Natural killer cell (primary cell): ENCODE measurements around the gene BLTP3A. TPM values are rescaled to one million over a fixed set of nuclear protein-coding genes. Genes with fewer than 3 reads are reported as not detected.

Source experiments
- ATAC-seq, 3 donors: fragments of 150-1000 bp in 2 of 3; fragments of 200-7000 bp in 1 of 3; cut with Tn5 transposase; 1 replicate in 1 of 3; 2 replicates in 2 of 3; pipeline ENCODE4 v1.10.0; 2021; ENCODE audit warnings: mild to moderate bottlenecking in 2 of 3, moderate library complexity in 2 of 3
- DNase-seq, 2 donors: peaks; one replicate each; pipeline versions ENCODE4 v3.0.0 to v3.0.0-alpha.2; 2013 to 2021; ENCODE audit warnings: mixed read lengths in 1 of 2
- H3K27ac ChIP-seq: one replicate; pipeline ENCODE4 v1.5.1; 2013; ENCODE audit warnings: mild to moderate bottlenecking, low read length
- H3K27me3 ChIP-seq: one replicate; pipeline ENCODE4 v1.6.1; 2013; ENCODE audit warnings: low read length; ENCODE audit not compliant: control insufficient read depth, insufficient read depth
- H3K36me3 ChIP-seq: one replicate; pipeline ENCODE4 v1.6.1; 2013; ENCODE audit warnings: low read length; ENCODE audit not compliant: control insufficient read depth, insufficient read depth
- H3K4me1 ChIP-seq: one replicate; pipeline ENCODE4 v1.6.1; 2013; ENCODE audit warnings: low read length; ENCODE audit not compliant: control insufficient read depth, insufficient read depth
- H3K4me3 ChIP-seq: one replicate; pipeline ENCODE4 v1.5.1; 2013; ENCODE audit warnings: low read length
- H3K9me3 ChIP-seq: one replicate; pipeline ENCODE4 v1.6.1; 2013; ENCODE audit warnings: low read length; ENCODE audit not compliant: control insufficient read depth, insufficient read depth
- H3K27ac Mint-ChIP-seq, 2 donors: one replicate each; pipeline ENCODE4 v1.8.0; 2022; ENCODE audit warnings: mild to moderate bottlenecking in 2 of 2, mixed read lengths in 2 of 2, moderate library complexity in 1 of 2
- H3K27me3 Mint-ChIP-seq, 2 donors: one replicate each; pipeline ENCODE4 v1.8.0; 2022; ENCODE audit warnings: low read depth in 2 of 2, mixed read lengths in 2 of 2
- H3K36me3 Mint-ChIP-seq: one replicate; pipeline ENCODE4 v1.8.0; 2022; ENCODE audit warnings: mixed read lengths
- H3K4me1 Mint-ChIP-seq, 2 donors: one replicate each; pipeline ENCODE4 v1.8.0; 2022; ENCODE audit warnings: mixed read lengths in 2 of 2
- H3K4me3 Mint-ChIP-seq: one replicate; pipeline ENCODE4 v1.8.0; 2022; ENCODE audit warnings: mild to moderate bottlenecking, moderate library complexity, mixed read lengths
- H3K9me3 Mint-ChIP-seq, 2 donors: one replicate each; pipeline ENCODE4 v1.8.0; 2022; ENCODE audit warnings: mixed read lengths in 2 of 2
- CTCF ChIP-seq: fragments of 200-600 bp; IDR thresholded peaks from one replicate; pipeline ENCODE4 v1.8.0; 2022; ENCODE audit warnings: antibody characterized with exemption
- WGBS: methylation state at CpG from one replicate; pipeline ENCODE4 v1.1.7; 2013; ENCODE audit warnings: missing lambda C conversion rate; ENCODE audit not compliant: insufficient coverage; 5-methylcytosine and 5-hydroxymethylcytosine counted together
- intact Hi-C: fragments of 100-400 bp; cut with micrococcal nuclease; formaldehyde crosslinking; loops from one replicate; pipeline ENCODE4 v1.14.2; 2022
- total RNA-seq, 4 donors: library from RNA; stranded (reverse); fragments of 120-200 nt in 1 of 4; gene quantifications; one replicate each; pipeline versions ENCODE4 v1.2.3 to v1.2.4, GENCODE V29; 2013 to 2022

BLTP3A gene
- total RNA-seq, 3 donors from 2014 or later (not counting 1 experiment from before 2014, with no cell fraction given), result 16.6 to 17.5 (median 17.1) TPM

DNA sequence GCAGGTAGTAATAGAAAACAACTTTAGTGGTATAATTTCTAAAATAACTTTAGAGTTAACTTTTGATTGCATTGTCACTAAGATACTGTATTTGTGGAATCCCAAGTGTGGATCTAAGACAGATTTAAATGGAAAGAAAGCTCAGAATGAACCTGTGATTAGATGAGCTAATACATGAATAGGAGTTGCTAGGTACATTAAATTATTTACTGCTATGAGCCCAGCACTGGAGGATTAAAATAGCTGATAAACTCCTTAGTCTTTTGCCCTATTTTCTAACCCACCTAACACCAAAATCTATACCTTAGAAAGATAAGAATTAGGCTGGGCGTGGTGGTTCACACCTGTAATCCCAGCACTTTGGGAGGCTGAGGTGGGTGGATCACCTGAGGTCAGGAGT, 23.7 kb upstream of the BLTP3A start:
- H3K4me1 Mint-ChIP-seq, result peaks cover 0 to 12% of the 10 kb centered on the region in 2 donors
- no peaks in the 10 kb centered on the region for H3K27me3 Mint-ChIP-seq
- H3K27ac Mint-ChIP-seq, result no peak overlapping the region
- WGBS, result no CpG with 5 or more reads among the region's 1 CpG
- no peak for TF ChIP-seq CTCF
- no peaks in the 10 kb centered on the region for H3K9me3 ChIP-seq
- ATAC-seq (no peak), DNase-seq (no peak)
- H3K36me3 Mint-ChIP-seq, result no peaks in the 10 kb centered on the region
- H3K36me3 ChIP-seq, result peaks cover 70% of the 10 kb centered on the region
- intact Hi-C loops, result no loop called here
- no peaks in the 10 kb centered on the region for H3K27me3 ChIP-seq
- no peak overlapping the region for H3K4me3 Mint-ChIP-seq
- H3K27ac ChIP-seq, result no peak overlapping the region
- H3K4me1 ChIP-seq, result no peaks in the 10 kb centered on the region
- no peak overlapping the region for H3K4me3 ChIP-seq
- no peaks in the 10 kb centered on the region for H3K9me3 Mint-ChIP-seq

DNA sequence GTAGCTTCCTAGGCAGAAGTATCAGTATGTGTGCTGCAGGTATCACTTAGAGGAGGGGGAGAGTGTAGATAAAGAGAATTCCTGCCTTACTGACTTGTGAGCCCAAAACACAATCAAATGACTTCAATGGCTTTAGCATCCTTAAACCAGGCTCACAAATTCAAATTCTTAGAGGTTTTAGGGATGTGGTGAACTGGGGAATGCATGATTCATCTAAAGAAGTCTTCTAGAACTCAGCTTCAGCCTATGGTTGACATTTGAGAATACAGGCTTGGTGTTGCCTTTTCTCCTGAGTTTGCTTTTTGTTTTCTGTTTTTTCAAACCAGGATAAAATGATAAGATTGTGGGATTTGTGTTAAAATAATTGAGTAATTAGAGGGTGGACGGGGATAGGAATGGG, 20.2 kb upstream of the BLTP3A start:
- H3K27me3 Mint-ChIP-seq, result no peaks in the 10 kb centered on the region
- Histone ChIP-seq H3K27ac (no peak overlapping the region), H3K9me3 (no peaks in the 10 kb centered on the region), H3K4me1 (no peaks in the 10 kb centered on the region), H3K4me3 (no peak overlapping the region), H3K27me3 (no peaks in the 10 kb centered on the region), H3K36me3 (peaks cover 74% of the 10 kb centered on the region)
- no peaks in the 10 kb centered on the region for H3K36me3 Mint-ChIP-seq
- no peak overlapping the region for H3K27ac Mint-ChIP-seq
- DNase-seq (no peak), ATAC-seq (no peak)
- intact Hi-C loops, result no loop called here
- no peak for TF ChIP-seq CTCF
- peaks cover 0 to 15% of the 10 kb centered on the region in 2 donors for H3K4me1 Mint-ChIP-seq
- 100% methylated on average over 1 of the region's 1 CpG for WGBS
- H3K4me3 Mint-ChIP-seq, result no peak overlapping the region
- H3K9me3 Mint-ChIP-seq, result no peaks in the 10 kb centered on the region

DNA sequence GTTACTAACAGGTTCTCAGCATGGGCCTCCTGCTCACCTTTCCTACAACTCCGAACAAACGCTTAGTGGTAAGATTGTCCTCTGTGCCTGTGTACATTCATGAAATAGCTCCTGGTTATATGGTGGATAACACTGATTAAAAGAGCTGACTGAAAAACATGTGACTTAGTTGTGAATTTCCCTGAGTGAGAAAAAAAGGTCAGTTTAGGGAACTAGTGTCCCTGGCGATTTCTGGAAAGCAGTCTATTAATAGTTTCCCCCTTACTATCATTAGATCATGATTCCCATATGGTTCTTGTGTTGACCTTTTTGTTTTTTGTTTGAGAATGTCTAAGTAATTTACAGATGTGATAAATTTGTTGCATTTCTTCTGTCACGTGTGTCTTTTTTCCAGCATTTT, 18.9 kb upstream of the BLTP3A start:
- Mint-ChIP-seq H3K4me3 (no peak overlapping the region), H3K36me3 (no peaks in the 10 kb centered on the region), H3K9me3 (no peaks in the 10 kb centered on the region), H3K27me3 (no peaks in the 10 kb centered on the region), H3K27ac (no peak overlapping the region), H3K4me1 (peaks cover 0 to 15% of the 10 kb centered on the region in 2 donors)
- TF ChIP-seq CTCF, result no peak
- Histone ChIP-seq H3K4me3 (no peak overlapping the region), H3K36me3 (peaks cover 61% of the 10 kb centered on the region), H3K4me1 (no peaks in the 10 kb centered on the region), H3K27me3 (no peaks in the 10 kb centered on the region), H3K9me3 (no peaks in the 10 kb centered on the region), H3K27ac (no peak overlapping the region)
- ATAC-seq (no peak), DNase-seq (no peak)
- 43% methylated on average over 1 of the region's 4 CpGs for WGBS
- intact Hi-C loops, result no loop called here

DNA sequence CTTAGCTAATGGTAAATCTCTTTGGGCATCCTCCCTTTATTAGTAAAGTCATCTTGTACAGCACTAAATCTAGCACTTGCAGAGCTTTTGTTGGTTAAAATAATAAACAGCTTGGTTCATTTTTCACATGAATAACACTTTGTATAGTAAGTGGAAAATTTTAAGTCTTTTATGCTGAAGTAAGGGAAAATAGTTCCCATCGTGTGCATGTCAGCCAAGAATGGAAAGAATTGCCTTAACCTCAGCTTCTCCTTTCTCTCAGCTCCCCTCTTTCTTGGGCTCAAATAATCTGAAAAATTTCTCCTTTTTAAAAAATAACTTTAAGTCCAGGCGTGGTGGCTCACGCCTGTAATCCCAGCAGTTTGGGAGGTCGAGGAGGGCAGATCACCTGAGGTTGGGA, 18.0 kb upstream of the BLTP3A start:
- Histone ChIP-seq H3K4me3 (no peak overlapping the region), H3K27ac (no peak overlapping the region), H3K4me1 (no peaks in the 10 kb centered on the region), H3K27me3 (no peaks in the 10 kb centered on the region), H3K9me3 (no peaks in the 10 kb centered on the region), H3K36me3 (peaks cover 52% of the 10 kb centered on the region)
- TF ChIP-seq CTCF, result no peak
- peaks cover 0 to 15% of the 10 kb centered on the region in 2 donors for H3K4me1 Mint-ChIP-seq
- H3K36me3 Mint-ChIP-seq, result no peaks in the 10 kb centered on the region
- H3K27me3 Mint-ChIP-seq, result no peaks in the 10 kb centered on the region
- H3K9me3 Mint-ChIP-seq, result no peaks in the 10 kb centered on the region
- no peak overlapping the region for H3K4me3 Mint-ChIP-seq
- H3K27ac Mint-ChIP-seq, result no peak overlapping the region
- 88% methylated on average over 4 of the region's 4 CpGs for WGBS
- intact Hi-C loops, result no loop called here
- DNase-seq, result no peak
- ATAC-seq, result no peak
